NCI-H2196 treated with DMSO at 0.1 percent for 48 hours (cell line): Measurements from ENCODE around the gene PPFIA2.

ENCODE experiments used
- DNase-seq: peaks from one replicate; lab custom pipeline; 2025; ENCODE audit not compliant: unreplicated experiment; lab: John Stamatoyannopoulos, UW

The PPFIA2 gene

GRCh38 chr12:81564237-81564636 lies 194.9 kb downstream of the PPFIA2 start:
- no peak for DNase-seq

- no peak for DNase-seq
These were observed 201.1 kb downstream of the PPFIA2 start for GRCh38 chr12:81558031-81558430.

- no peak for DNase-seq
These were observed 212.3 kb downstream of the PPFIA2 start for GRCh38 chr12:81546811-81547210.

- DNase-seq = no peak
These were observed 215.5 kb downstream of the PPFIA2 start for GRCh38 chr12:81543621-81544139.

- no peak for DNase-seq
These were observed 216.8 kb downstream of the PPFIA2 start for GRCh38 chr12:81542065-81543010.

GRCh38 chr12:81541121-81541520 lies 218.0 kb downstream of the PPFIA2 start:
- no peak for DNase-seq

GRCh38 chr12:81539279-81539678 lies 219.9 kb downstream of the PPFIA2 start:
- no peak for DNase-seq

- DNase-seq = no peak
These were observed 226.1 kb downstream of the PPFIA2 start for GRCh38 chr12:81533054-81533453.

GRCh38 chr12:81530352-81530751 lies 228.8 kb downstream of the PPFIA2 start:
- DNase-seq = no peak

- no peak for DNase-seq
These were observed 238.8 kb downstream of the PPFIA2 start for GRCh38 chr12:81520064-81520945.

- no peak for DNase-seq
These were observed 240.5 kb downstream of the PPFIA2 start for GRCh38 chr12:81518638-81519037.

- no peak for DNase-seq
These were observed 241.9 kb downstream of the PPFIA2 start for GRCh38 chr12:81517296-81517695.

GRCh38 chr12:81502912-81503695 lies 256.0 kb downstream of the PPFIA2 start:
- DNase-seq = no peak

GRCh38 chr12:81500788-81501187 lies 258.4 kb downstream of the PPFIA2 start:
- DNase-seq = no peak

- DNase-seq = no peak
These were observed 259.3 kb downstream of the PPFIA2 start for GRCh38 chr12:81499809-81500208.

- DNase-seq = no peak
These were observed 266.9 kb downstream of the PPFIA2 start for GRCh38 chr12:81492131-81492720.

- DNase-seq = no peak
These were observed 286.2 kb downstream of the PPFIA2 start for GRCh38 chr12:81472934-81473333.

- no peak for DNase-seq
These were observed 288.2 kb downstream of the PPFIA2 start for GRCh38 chr12:81470923-81471322.

- DNase-seq = no peak
These were observed 290.9 kb downstream of the PPFIA2 start for GRCh38 chr12:81468206-81468605.

- DNase-seq = no peak
These were observed 293.3 kb downstream of the PPFIA2 start for GRCh38 chr12:81465876-81466275.
